C4-2B (cell line): ENCODE data around the gene BTBD9.

ENCODE experiments used
- H3K27ac ChIP-seq: fragments of 450-650 bp; 2 replicates; pipeline ENCODE4 v1.5.1; 2017
- ZFX ChIP-seq: fragments of 450-650 bp; IDR thresholded peaks from 2 replicates; pipeline ENCODE4 v1.6.1; 2017
- TF ChIP-seq, protein P1 (sequence below): fragments of 450-650 bp; conservative IDR thresholded peaks from 2 replicates; pipeline ENCODE4 v1.5.1; 2017; ENCODE audit warnings: mild to moderate bottlenecking

BTBD9 gene

DNA sequence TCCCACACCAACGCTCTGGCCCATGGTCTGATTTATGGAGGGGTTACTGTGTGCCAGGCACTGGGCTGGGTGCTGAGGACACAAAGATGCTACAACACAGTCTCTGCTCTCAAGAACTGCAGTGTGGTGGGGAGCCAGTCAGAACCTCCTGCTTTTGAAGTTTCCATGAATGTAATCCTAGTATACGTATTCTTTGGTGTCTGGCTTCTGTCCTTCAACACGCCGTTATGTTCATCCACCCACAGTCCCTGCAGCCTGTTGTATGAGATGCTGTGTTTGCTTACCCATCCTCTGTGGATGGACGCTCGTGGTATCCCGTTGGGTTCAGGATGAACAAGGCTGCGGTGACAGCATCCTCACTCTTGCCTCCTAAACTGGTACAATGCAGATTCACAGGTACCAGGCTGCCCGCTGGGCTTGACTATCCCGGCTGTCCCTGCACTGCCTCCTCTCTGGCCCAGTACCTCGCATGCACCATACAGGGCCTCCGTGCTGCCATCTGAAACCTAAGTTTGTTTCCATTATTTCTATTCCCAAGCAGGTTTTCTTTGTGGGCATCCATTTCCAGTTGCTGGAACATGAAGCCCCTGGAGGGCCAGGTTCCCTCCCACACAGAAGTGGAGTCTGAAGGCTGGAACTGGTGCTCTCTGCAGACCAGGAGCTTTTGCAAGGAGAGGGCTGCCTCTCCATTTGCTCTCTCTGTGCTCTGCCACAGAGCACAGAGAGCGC is 455.7 kb downstream of the BTBD9 start:
- TF ChIP-seq ZFX = no peak
- TF ChIP-seq, protein P1, sequence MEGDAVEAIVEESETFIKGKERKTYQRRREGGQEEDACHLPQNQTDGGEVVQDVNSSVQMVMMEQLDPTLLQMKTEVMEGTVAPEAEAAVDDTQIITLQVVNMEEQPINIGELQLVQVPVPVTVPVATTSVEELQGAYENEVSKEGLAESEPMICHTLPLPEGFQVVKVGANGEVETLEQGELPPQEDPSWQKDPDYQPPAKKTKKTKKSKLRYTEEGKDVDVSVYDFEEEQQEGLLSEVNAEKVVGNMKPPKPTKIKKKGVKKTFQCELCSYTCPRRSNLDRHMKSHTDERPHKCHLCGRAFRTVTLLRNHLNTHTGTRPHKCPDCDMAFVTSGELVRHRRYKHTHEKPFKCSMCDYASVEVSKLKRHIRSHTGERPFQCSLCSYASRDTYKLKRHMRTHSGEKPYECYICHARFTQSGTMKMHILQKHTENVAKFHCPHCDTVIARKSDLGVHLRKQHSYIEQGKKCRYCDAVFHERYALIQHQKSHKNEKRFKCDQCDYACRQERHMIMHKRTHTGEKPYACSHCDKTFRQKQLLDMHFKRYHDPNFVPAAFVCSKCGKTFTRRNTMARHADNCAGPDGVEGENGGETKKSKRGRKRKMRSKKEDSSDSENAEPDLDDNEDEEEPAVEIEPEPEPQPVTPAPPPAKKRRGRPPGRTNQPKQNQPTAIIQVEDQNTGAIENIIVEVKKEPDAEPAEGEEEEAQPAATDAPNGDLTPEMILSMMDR = no peak
- H3K27ac ChIP-seq = no peak overlapping the region

DNA sequence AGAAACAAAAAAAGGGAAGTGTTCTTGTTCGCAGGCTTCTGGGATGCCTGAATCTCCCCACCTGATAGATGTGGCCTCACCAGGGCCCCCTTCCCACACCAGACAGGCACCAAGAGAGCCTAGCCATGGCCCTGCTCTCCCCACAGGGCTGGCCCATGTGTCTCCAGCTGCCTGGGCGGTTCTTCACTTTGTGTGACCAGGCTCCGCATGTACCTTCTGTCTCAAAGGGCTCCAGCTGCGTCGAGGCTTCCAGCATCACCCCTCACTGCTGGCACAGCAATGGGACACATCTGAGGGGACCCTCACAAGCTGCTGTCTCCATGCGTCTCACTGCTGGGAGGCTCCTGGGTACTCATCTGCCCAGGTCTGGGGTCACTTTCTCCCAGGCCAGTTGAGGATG is 457.3 kb downstream of the BTBD9 start:
- H3K27ac ChIP-seq = no peak overlapping the region
- TF ChIP-seq ZFX = no peak
- TF ChIP-seq, protein P1 = no peak

DNA sequence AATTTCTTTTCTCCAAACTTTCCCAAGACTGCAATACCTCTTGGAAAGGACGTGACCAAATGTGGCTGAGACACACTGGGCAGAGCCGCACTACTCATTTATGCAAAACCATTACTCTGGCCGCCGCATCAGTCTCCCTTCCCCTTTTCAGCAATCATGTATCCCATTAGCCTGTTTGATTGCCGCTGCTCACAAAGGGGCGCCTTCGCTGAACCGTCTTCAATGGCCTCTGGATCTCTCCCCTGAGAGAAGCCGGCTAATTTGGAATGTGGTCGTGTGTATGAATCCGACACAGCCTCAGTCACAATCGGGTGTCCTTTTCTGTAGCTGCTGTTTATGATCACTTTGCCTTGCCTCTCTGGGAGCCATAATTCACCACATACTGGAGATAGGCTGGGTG is 459.1 kb downstream of the BTBD9 start:
- no peak overlapping the region for H3K27ac ChIP-seq
- TF ChIP-seq, protein P1 = no peak
- TF ChIP-seq ZFX = no peak

DNA sequence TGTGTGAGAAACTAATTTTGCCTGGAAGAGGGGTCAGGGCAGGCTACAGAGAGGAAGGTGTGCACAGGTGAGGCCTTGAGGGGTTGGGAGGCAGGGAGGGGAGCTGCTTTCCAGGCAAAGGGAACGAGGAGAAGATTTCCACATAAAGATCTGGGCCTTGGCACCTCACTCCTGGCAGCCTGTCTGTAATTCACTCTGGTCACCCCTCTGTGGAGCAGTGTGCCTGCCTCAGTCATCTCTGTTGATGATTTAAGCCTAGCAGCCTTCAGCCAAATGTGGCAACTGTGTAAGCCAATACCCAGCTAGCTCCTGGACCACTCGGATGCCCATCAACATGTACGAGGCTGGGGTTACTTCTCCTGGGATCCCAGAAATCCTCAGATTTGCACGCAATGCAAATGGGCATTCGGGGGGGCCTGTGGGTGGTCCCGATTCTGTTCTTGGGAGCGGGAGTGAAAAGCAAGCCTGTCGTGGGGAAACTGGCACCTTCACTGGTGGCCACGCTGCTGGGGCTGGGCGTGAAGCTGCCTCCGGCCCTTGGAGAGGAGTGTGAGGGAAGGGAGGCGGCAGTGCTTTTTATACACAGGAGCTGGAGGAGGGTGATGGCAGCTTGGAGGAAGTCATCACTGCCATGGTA is 459.8 kb downstream of the BTBD9 start:
- no peak for TF ChIP-seq ZFX
- TF ChIP-seq, protein P1 = no peak
- H3K27ac ChIP-seq = no peak overlapping the region

DNA sequence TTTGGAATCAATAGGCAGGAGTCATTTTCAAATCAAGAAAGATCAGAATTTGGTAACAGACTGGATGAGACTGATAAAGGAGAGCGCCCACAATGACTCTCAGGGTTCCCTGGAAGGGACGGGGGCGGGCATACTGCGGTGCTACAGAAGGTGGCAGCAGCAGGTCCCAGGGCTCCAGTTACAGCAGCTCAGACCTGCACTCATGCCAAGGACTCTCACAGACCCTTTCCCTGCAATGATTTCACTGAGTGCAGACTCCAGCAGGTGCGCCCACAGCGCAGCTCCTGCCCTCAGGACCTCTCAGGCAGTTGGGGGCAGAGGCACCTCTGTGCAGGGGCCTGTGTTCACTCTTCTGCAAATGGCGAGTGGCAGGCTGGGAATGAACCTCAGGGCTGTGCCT is 460.4 kb downstream of the BTBD9 start:
- no peak overlapping the region for H3K27ac ChIP-seq
- no peak for TF ChIP-seq ZFX

DNA sequence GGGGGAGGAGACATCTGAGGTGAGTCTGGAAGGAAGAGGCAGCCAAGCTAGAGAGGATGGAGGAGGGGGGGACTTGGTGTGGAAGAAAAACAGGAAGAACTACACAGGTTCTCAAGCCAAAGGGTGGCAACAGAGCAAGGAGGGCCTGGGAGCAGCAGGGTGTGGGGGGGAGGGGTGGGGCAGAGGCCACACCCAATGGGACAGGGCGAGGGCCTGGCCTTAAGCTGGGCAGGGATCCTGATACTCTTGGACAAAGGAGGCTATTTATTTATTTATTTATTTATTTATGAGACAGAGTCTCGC is 461.2 kb downstream of the BTBD9 start:
- H3K27ac ChIP-seq = no peak overlapping the region
- TF ChIP-seq ZFX = no peak

DNA sequence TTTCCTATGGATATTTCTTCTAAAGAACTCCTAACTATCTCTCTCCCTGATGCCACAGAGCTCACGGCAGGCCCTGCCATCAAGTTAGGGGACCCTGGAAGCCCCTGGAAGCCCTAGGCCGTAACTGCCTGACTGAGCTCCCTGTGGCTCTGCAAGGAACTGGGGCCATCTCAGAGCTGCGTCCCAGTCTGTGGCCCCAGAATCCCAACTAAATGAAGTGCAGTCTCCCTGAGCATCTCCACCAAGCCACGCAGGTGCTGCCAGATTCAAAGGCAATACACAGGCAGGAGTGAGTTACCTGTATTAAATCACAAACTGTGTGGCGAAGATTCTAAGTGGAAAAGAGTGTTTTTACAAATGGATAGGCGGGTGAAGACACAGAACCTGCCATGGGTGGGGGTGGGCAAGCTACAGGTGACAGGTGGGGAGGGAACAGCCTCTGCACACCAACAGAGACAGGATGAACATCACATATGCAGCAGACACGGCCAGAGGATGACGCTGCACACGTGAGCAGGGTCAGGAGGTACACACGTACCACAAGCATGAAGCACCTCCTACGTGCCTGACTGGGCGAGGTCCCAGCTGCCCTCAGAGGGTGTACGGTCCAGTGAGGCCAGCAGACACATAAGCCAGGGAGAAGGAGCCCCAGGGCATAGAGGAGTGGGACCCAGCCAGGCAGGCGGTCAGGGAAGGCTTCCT is 461.7 kb downstream of the BTBD9 start:
- H3K27ac ChIP-seq = no peak overlapping the region
- TF ChIP-seq, protein P1 = no peak
- TF ChIP-seq ZFX = no peak
